ENCODE results near the gene ANXA6.
A peak's percentile ranks its signal among the peaks of the same experiment; 100 is the strongest.

Gene ANXA6

DNA sequence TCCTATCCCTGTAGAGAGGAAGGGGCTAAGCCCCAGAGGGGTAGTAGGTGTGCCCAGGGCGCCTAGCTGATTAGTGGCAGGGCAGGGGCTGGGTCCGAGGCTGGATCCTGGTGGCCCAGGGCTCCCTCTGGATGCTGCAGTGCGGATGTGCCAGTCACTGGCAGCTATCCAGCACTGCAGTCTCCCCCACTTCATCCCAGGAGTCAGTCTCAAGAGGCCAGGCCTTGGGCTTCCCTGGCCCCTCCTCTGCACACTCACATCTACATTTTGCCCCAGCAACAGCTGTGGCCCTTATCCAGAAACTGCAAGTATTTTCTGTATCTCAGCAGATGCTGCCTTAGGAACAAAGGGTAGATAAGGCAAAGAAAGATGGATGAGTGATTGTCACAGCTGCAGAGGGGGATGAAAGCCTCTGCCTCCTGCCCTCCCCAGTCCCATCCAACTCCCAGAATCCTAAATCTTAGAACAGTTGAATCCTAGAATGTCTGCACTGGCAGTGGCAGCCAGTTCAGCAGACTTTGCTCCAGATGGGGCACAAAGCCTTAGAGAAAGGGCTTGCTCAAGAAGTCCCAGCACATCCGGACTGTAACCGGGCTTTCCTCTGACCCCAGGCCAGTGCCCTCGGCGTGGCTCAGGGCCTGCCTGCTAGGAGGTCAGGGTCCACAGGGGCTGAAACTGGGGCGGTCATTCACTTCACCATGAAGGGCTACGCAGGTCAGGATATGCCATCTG, 1.6 kb downstream of the ANXA6 start:
- POLR2A ChIA-PET: no interaction called here
- Histone ChIP-seq H3K4me3 (ENCODE audit: low read depth, low read length) (no peak overlapping the region), H3K36me3 (ENCODE audit: control insufficient read depth in 2 of 2, insufficient read depth in 1 of 2, low read length in 2 of 2) (peaks cover 0 to 3% of the 10 kb centered on the region in 2 experiments; a peak in 1 of 3 replicates), H3K4me1 (ENCODE audit: control insufficient read depth, insufficient read depth, low read length) (peaks cover 22% of the 10 kb centered on the region), H3K27ac (ENCODE audit: extremely low read depth, low read depth, low read length) (0 out of 2 replicates have a peak overlapping the region, but pooled peaks have one; percentile 2), H3K9me3 (ENCODE audit: control insufficient read depth, insufficient read depth, low read depth, low read length) (no peaks in the 10 kb centered on the region)
- no peak for TF ChIP-seq ZNF529 (tag by site-specific recombination; IDR thresholded peaks at IDR 0.05; ENCODE audit: insufficient replicate concordance)
- TF ChIP-seq ZNF555 (tag by site-specific recombination; conservative IDR thresholded peaks at IDR 0.05): no peak
- TF ChIP-seq, protein P1, sequence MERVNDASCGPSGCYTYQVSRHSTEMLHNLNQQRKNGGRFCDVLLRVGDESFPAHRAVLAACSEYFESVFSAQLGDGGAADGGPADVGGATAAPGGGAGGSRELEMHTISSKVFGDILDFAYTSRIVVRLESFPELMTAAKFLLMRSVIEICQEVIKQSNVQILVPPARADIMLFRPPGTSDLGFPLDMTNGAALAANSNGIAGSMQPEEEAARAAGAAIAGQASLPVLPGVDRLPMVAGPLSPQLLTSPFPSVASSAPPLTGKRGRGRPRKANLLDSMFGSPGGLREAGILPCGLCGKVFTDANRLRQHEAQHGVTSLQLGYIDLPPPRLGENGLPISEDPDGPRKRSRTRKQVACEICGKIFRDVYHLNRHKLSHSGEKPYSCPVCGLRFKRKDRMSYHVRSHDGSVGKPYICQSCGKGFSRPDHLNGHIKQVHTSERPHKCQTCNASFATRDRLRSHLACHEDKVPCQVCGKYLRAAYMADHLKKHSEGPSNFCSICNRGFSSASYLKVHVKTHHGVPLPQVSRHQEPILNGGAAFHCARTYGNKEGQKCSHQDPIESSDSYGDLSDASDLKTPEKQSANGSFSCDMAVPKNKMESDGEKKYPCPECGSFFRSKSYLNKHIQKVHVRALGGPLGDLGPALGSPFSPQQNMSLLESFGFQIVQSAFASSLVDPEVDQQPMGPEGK (tag by site-specific recombination; IDR thresholded peaks at IDR 0.05): peak; percentile 35; the same call in 1 of the 2 replicates
- TF ChIP-seq RBAK (tag by site-specific recombination; IDR thresholded peaks at IDR 0.05): no peak
- TF ChIP-seq ZNF175 (tag by site-specific recombination; IDR thresholded peaks at IDR 0.05): no peak
- TF ChIP-seq YY2 (tag by site-specific recombination; IDR thresholded peaks at IDR 0.05): no peak
- 0 out of 2 replicates have a peak, but pooled peaks have one; percentile 31 for TF ChIP-seq SCRT2 (tag by site-specific recombination; IDR thresholded peaks at IDR 0.05)
- TF ChIP-seq, protein P2, sequence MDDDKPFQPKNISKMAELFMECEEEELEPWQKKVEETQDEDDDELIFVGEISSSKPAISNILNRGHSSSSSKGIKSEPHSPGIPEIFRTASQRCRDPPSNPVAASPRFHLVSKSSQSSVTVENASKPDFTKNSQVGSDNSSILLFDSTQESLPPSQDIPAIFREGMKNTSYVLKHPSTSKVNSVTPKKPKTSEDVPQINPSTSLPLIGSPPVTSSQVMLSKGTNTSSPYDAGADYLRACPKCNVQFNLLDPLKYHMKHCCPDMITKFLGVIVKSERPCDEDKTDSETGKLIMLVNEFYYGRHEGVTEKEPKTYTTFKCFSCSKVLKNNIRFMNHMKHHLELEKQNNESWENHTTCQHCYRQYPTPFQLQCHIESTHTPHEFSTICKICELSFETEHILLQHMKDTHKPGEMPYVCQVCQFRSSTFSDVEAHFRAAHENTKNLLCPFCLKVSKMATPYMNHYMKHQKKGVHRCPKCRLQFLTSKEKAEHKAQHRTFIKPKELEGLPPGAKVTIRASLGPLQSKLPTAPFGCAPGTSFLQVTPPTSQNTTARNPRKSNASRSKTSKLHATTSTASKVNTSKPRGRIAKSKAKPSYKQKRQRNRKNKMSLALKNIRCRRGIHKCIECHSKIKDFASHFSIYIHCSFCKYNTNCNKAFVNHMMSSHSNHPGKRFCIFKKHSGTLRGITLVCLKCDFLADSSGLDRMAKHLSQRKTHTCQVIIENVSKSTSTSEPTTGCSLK (tag by site-specific recombination; IDR thresholded peaks at IDR 0.05): no peak
- no peak for TF ChIP-seq ZNF292 (tag by site-specific recombination; IDR thresholded peaks at IDR 0.05; ENCODE audit: borderline replicate concordance, low read depth)
- TF ChIP-seq ZNF626 (tag by site-specific recombination; IDR thresholded peaks at IDR 0.05): no peak
- TF ChIP-seq, protein P3, sequence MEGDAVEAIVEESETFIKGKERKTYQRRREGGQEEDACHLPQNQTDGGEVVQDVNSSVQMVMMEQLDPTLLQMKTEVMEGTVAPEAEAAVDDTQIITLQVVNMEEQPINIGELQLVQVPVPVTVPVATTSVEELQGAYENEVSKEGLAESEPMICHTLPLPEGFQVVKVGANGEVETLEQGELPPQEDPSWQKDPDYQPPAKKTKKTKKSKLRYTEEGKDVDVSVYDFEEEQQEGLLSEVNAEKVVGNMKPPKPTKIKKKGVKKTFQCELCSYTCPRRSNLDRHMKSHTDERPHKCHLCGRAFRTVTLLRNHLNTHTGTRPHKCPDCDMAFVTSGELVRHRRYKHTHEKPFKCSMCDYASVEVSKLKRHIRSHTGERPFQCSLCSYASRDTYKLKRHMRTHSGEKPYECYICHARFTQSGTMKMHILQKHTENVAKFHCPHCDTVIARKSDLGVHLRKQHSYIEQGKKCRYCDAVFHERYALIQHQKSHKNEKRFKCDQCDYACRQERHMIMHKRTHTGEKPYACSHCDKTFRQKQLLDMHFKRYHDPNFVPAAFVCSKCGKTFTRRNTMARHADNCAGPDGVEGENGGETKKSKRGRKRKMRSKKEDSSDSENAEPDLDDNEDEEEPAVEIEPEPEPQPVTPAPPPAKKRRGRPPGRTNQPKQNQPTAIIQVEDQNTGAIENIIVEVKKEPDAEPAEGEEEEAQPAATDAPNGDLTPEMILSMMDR (tag by site-specific recombination; IDR thresholded peaks at IDR 0.05): 0 out of 2 replicates have a peak, but pooled peaks have one; percentile 27
- no peak for TF ChIP-seq ZNF501 (tag by site-specific recombination; IDR thresholded peaks at IDR 0.05)
- TF ChIP-seq ZNF76 (tag by site-specific recombination; IDR thresholded peaks at IDR 0.05; ENCODE audit: borderline replicate concordance, low read depth): no peak
- TF ChIP-seq ZNF211 (tag by site-specific recombination; IDR thresholded peaks at IDR 0.05; ENCODE audit: low read depth): no peak
- peak; percentile 38; the same call in 1 of the 2 replicates for TF ChIP-seq ZBTB17 (tag by site-specific recombination; IDR thresholded peaks at IDR 0.05)
- no peak for TF ChIP-seq ZNF423 (tag by site-specific recombination; IDR thresholded peaks at IDR 0.05)
- TF ChIP-seq, protein P4, sequence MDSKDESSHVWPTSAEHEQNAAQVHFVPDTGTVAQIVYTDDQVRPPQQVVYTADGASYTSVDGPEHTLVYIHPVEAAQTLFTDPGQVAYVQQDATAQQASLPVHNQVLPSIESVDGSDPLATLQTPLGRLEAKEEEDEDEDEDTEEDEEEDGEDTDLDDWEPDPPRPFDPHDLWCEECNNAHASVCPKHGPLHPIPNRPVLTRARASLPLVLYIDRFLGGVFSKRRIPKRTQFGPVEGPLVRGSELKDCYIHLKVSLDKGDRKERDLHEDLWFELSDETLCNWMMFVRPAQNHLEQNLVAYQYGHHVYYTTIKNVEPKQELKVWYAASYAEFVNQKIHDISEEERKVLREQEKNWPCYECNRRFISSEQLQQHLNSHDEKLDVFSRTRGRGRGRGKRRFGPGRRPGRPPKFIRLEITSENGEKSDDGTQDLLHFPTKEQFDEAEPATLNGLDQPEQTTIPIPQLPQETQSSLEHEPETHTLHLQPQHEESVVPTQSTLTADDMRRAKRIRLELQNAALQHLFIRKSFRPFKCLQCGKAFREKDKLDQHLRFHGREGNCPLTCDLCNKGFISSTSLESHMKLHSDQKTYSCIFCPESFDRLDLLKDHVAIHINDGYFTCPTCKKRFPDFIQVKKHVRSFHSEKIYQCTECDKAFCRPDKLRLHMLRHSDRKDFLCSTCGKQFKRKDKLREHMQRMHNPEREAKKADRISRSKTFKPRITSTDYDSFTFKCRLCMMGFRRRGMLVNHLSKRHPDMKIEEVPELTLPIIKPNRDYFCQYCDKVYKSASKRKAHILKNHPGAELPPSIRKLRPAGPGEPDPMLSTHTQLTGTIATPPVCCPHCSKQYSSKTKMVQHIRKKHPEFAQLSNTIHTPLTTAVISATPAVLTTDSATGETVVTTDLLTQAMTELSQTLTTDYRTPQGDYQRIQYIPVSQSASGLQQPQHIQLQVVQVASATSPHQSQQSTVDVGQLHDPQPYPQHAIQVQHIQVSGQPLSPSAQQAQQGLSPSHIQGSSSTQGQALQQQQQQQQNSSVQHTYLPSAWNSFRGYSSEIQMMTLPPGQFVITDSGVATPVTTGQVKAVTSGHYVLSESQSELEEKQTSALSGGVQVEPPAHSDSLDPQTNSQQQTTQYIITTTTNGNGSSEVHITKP (tag by site-specific recombination; IDR thresholded peaks at IDR 0.05): no peak
- TF ChIP-seq, protein P5, sequence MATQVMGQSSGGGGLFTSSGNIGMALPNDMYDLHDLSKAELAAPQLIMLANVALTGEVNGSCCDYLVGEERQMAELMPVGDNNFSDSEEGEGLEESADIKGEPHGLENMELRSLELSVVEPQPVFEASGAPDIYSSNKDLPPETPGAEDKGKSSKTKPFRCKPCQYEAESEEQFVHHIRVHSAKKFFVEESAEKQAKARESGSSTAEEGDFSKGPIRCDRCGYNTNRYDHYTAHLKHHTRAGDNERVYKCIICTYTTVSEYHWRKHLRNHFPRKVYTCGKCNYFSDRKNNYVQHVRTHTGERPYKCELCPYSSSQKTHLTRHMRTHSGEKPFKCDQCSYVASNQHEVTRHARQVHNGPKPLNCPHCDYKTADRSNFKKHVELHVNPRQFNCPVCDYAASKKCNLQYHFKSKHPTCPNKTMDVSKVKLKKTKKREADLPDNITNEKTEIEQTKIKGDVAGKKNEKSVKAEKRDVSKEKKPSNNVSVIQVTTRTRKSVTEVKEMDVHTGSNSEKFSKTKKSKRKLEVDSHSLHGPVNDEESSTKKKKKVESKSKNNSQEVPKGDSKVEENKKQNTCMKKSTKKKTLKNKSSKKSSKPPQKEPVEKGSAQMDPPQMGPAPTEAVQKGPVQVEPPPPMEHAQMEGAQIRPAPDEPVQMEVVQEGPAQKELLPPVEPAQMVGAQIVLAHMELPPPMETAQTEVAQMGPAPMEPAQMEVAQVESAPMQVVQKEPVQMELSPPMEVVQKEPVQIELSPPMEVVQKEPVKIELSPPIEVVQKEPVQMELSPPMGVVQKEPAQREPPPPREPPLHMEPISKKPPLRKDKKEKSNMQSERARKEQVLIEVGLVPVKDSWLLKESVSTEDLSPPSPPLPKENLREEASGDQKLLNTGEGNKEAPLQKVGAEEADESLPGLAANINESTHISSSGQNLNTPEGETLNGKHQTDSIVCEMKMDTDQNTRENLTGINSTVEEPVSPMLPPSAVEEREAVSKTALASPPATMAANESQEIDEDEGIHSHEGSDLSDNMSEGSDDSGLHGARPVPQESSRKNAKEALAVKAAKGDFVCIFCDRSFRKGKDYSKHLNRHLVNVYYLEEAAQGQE (tag by site-specific recombination; IDR thresholded peaks at IDR 0.05): peak; percentile 57
- no peak for TF ChIP-seq ZNF266 (tag by site-specific recombination; IDR thresholded peaks at IDR 0.05; ENCODE audit: low read depth)
- CTCF ChIA-PET: interaction anchor here (0.9 to 1.0 kb wide), 2 partner anchors 9 to 107 kb away, joined by 3 to 4 read pairs; no protein-coding TSS in a partner anchor

Data from HEK293 (cell line).